Breast epithelium (tissue), 3 donors: ENCODE data around the gene SRGAP1.

ENCODE experiments used
- POLR2A ChIP-seq: fragments of 450-650 bp; IDR thresholded peaks from one replicate; pipeline ENCODE4 v1.6.1; 2016; ENCODE audit warnings: antibody characterized with exemption, mild to moderate bottlenecking, moderate library complexity
- POLR2AphosphoS5 ChIP-seq, 3 donors: sonication (generic); formaldehyde crosslinking; IDR thresholded peaks; one replicate each; pipeline ENCODE4 v1.6.1; 2017; ENCODE audit warnings: antibody characterized with exemption in 3 of 3
- TF ChIP-seq, protein P1 (sequence below), 3 donors: fragments of 450-650 bp; IDR thresholded peaks; one replicate each; pipeline ENCODE4 v1.5.1; 2016 to 2017; ENCODE audit warnings: antibody characterized with exemption in 3 of 3, mild to moderate bottlenecking in 3 of 3, moderate library complexity in 3 of 3

DNA sequence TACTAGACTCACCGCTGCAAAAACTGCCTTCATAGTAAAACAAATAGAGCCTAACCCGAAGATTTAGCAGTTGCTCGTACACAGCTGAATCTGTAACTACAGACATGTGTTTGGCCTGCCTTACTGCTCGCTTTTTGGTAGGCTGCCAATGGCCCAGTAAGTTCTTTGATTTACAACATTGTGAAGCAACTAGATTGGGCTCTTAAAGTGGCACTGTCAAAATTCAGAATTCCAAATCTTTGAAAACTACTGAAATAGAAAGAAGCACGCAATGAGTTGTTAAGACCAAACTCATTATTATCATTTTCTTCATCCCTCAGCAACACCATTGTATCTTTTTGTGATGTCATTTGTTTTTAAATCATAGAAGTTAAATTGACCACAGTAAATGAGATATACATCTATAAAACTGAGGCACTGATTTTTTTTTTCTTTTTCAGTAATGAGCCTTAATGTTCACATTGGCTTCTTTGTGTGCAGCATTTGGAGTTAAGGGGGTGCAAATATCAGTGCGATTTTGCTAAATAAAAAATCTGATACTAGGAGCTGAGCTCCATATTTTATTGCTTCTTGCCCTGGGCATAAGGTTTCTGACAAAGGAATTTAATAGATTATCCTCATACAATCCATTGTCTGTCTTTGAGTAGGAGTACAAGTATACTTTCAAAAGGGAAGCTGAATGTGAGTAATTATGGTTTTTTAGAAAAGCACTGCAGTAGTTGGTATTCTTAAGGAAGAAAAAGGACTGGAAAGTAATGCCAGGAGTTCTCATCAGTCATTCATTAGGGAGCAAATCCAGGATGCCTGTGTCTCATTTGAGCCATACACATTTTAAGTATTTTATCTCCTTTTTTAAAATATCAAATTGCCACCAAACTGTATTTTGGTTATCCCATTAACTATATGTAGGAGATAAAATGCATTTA lies 239.0 kb downstream of the SRGAP1 start:
- TF ChIP-seq, protein P1, sequence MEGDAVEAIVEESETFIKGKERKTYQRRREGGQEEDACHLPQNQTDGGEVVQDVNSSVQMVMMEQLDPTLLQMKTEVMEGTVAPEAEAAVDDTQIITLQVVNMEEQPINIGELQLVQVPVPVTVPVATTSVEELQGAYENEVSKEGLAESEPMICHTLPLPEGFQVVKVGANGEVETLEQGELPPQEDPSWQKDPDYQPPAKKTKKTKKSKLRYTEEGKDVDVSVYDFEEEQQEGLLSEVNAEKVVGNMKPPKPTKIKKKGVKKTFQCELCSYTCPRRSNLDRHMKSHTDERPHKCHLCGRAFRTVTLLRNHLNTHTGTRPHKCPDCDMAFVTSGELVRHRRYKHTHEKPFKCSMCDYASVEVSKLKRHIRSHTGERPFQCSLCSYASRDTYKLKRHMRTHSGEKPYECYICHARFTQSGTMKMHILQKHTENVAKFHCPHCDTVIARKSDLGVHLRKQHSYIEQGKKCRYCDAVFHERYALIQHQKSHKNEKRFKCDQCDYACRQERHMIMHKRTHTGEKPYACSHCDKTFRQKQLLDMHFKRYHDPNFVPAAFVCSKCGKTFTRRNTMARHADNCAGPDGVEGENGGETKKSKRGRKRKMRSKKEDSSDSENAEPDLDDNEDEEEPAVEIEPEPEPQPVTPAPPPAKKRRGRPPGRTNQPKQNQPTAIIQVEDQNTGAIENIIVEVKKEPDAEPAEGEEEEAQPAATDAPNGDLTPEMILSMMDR (IDR thresholded peaks at IDR 0.05) = no peak
- TF ChIP-seq POLR2A = no peak
- TF ChIP-seq POLR2AphosphoS5 (IDR thresholded peaks at IDR 0.05) = peak in 2 of 3 donors; percentile 58 to 62
